ENCODE results near the gene OOSP4B.
"Not testable (repeated sequence)": the region's sequence is repeated elsewhere in the genome, so short reads cannot be mapped to it uniquely, and the experiment has no call there.

Gene OOSP4B

DNA sequence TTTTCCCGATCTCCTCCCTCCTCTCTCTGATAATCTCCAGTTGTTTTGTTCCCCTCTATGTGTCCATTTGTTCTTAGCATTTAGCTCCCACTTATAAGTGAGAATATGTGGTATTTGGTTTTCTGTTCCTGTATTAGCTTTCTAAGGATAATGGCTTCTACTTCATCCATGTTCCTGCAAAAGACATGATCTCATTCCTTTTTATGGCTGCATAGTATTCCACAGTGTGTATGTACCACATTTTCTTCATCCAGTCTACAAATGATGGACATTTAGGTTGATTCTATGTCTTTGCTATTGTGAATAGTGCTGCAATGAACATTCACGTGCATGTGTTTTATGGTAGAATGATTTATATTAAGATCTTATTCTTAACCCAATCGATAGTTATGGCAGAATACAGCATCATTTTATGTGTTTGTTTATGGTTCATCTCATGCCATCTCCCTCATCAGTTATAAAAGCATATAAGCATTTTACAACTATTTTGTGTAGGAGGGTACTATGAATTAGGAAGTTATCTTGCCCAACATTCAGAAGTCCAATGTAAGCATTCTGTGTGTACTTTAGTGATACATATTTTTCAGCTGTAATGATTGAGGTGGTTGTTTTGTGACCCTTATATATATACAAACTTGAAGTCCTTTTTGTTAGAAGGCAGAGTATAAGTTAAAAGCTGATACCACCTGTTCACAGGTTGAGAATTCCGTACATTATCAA is 42.7 kb downstream of the OOSP4B start:
- no peak for DNase-seq

DNA sequence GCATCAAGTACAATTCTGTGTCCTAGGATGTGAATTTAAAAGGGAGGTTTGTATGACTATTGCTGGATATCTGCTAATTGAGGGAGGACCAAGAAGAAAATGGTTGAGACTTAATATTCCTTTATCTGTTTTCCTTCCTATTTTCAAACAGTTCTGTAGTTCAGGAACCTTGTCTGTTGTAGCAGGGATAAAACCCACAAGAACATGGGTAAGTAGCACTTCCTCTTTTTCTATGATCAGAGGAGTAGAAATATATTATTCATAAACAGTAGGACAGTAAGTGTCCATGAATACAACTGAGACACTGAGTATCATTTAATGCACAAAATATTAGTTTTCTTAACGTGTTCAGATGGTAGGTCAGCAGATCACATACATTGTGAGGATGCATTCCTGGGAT is 47.1 kb downstream of the OOSP4B start:
- no peak for DNase-seq

GRCh38 chr11:60065801-60066200 is 48.8 kb downstream of the OOSP4B start:
- no peak for DNase-seq

DNA sequence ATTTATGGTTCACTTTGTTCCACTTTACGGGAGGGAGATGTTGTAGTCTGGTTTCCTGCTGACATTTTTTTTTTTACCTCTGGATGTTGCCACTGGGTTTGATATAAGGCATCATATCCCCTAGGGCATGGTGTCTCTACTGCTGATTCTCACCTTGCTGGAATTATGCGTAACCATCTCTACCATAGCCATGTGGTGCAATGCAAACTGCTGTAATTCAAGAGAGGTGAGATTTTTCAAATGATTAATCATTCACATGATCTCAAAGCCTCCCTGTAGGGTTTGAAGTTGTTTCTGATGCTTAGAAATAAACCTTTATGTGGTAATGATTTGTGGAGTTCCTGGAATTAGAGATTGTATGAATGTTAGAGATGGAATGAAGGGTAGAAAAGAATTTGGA is 52.5 kb downstream of the OOSP4B start:
- no peak for DNase-seq

GRCh38 chr11:60071644-60072043 is 54.7 kb downstream of the OOSP4B start:
- not testable (repeated sequence) for DNase-seq

GRCh38 chr11:60077216-60077817 is 60.3 kb downstream of the OOSP4B start:
- no peak for DNase-seq

DNA sequence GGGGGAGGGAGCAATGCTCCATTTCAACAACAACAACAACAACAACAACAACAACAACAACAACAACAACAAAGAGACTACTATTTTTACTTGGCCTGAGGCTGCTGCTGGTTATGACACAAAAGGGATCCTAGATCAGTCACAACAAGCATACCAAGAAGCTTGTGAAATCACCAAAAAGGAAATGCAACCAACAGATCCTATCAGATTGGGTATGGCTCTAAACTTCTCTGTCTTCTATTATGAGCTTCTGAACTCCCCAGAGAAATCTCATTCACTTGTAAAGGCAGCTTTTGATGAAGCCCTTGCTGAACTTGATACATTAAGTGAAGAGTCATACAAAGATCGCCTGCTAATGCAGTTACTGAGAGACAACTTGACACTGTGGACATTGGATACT is 61.0 kb downstream of the OOSP4B start:
- no peak for DNase-seq

- no peak for DNase-seq
These were observed 61.8 kb downstream of the OOSP4B start for GRCh38 chr11:60078745-60079144.

DNA sequence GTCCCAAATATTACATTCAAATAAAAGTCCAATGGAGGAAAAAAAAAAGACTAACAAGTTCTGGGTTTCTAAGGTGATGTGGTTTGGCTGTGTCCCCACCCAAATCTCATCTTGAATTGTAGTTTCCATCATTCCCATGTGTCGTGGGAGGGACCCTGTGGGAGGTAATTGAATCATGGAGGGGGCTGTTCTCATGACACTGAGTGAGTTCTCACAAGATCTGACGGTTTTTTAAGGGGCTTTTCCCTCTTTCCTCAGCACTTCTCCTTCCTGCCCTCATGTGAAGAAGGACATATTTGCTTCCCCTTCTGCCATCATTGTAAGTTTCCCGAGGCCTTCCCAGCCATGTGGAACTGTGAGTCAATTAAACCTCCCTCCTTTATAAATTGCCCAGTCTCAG is 63.6 kb downstream of the OOSP4B start:
- DNase-seq = no peak
